ENCODE data around the gene MAPK10. TPM values are rescaled to one million over a fixed set of nuclear protein-coding genes. Genes with fewer than 3 reads are reported as not detected.

The MAPK10 gene
- total RNA-seq, 2 experiments from 2014 or later: not detected

GRCh38 chr4:85953651-85954018 lies 406.2 kb downstream of the MAPK10 start:
- no peak for ATAC-seq
- no peak overlapping the region for H3K4me3 Mint-ChIP-seq

DNA sequence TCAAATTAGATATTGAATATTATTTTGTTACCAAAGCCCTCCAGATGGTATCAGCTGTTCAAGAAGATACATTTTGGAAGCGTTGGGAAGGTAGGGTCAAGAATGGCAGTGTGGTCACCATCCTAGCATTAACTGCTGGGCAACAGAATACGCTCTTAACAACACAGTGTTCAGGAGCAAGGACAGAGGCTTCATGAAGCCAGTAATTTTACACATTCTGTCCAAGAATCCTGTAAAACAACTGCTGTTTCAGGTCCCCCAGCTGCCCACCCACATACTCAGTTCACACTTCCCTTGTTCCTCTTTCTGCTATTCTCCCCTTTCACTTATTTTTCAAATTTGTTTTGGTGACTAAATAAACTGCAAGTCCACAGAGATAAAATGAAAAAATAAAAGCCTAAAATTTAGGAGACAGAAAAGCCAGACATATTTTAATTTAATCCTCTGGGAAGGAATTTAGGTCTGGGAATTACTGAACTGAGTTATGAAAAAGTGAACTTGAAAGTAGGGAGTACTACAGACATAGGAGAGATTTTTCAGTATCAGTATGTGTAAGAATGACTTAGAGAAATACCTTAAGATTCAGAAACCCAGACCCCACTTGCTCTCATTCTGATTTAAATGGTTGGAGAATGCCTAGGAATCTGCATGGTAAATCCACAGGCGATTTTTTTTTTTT lies 406.7 kb downstream of the MAPK10 start:
- H3K36me3 Mint-ChIP-seq (ENCODE audit: low read depth): no peaks in the 10 kb centered on the region
- ChIA-PET CTCF (no interaction called here), POLR2A (interaction anchor here (0.6 kb wide), 1 partner anchor 60 kb away, joined by 3 read pairs; no protein-coding TSS in a partner anchor)
- no peaks in the 10 kb centered on the region for H3K4me1 Mint-ChIP-seq (ENCODE audit: low read depth)
- DNase-seq (no peak), ATAC-seq (no peak)
- TF ChIP-seq CTCF (IDR thresholded peaks at IDR 0.05): no peak
- H3K27me3 Mint-ChIP-seq: no peaks in the 10 kb centered on the region
- intact Hi-C loops (cut with micrococcal nuclease): no loop called here
- H3K4me3 Mint-ChIP-seq: no peak overlapping the region
- no peaks in the 10 kb centered on the region for H3K9me3 Mint-ChIP-seq
- no peak overlapping the region for H3K27ac Mint-ChIP-seq

More at GRCh38 chr4:85953651-85954018, 406.2 kb downstream of the MAPK10 start:
- intact Hi-C loops (cut with micrococcal nuclease): no loop called here
- no peak for TF ChIP-seq CTCF (IDR thresholded peaks at IDR 0.05)
- Mint-ChIP-seq H3K4me1 (ENCODE audit: low read depth) (no peaks in the 10 kb centered on the region), H3K9me3 (no peaks in the 10 kb centered on the region), H3K27ac (no peak overlapping the region), H3K27me3 (no peaks in the 10 kb centered on the region), H3K36me3 (ENCODE audit: low read depth) (no peaks in the 10 kb centered on the region)
- POLR2A ChIA-PET: interaction anchor here (0.6 kb wide), 1 partner anchor 60 kb away, joined by 3 read pairs; no protein-coding TSS in a partner anchor
- CTCF ChIA-PET: no interaction called here
- DNase-seq: no peak

GRCh38 chr4:85952528-85952927 lies 407.3 kb downstream of the MAPK10 start:
- ChIA-PET POLR2A (no interaction called here), CTCF (no interaction called here)
- no peak for ATAC-seq
- intact Hi-C loops (cut with micrococcal nuclease): no loop called here
- Mint-ChIP-seq H3K27ac (no peak overlapping the region), H3K4me3 (no peak overlapping the region), H3K9me3 (no peaks in the 10 kb centered on the region), H3K36me3 (ENCODE audit: low read depth) (no peaks in the 10 kb centered on the region), H3K27me3 (no peaks in the 10 kb centered on the region), H3K4me1 (ENCODE audit: low read depth) (no peaks in the 10 kb centered on the region)
- no peak for DNase-seq
- TF ChIP-seq CTCF (IDR thresholded peaks at IDR 0.05): no peak

DNA sequence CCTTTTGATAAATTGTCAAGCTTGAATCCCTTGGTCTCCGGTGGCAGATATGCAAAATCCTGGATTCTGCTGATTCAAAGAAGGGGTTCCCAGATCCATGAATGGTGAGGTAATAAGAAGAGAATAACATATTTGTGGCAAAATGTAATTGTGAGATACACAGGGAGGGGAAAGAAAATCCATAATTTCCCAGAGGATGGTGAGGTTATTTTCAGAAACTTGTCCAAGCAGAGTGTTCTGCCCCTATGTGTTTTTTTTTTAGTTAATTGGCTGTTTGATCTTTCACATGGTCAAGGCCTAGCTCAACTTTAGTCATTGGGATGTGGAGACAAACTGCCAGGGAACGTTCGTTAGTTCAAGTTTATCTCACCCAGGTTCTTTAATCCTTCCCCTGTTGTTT lies 408.8 kb downstream of the MAPK10 start:
- TF ChIP-seq CTCF (IDR thresholded peaks at IDR 0.05): no peak
- ChIA-PET CTCF (no interaction called here), POLR2A (no interaction called here)
- H3K27ac Mint-ChIP-seq: no peak overlapping the region
- ATAC-seq (no peak), DNase-seq (no peak)
- no peaks in the 10 kb centered on the region for H3K27me3 Mint-ChIP-seq
- H3K4me3 Mint-ChIP-seq: no peak overlapping the region
- no peaks in the 10 kb centered on the region for H3K4me1 Mint-ChIP-seq (ENCODE audit: low read depth)
- H3K9me3 Mint-ChIP-seq: no peaks in the 10 kb centered on the region
- no peaks in the 10 kb centered on the region for H3K36me3 Mint-ChIP-seq (ENCODE audit: low read depth)
- intact Hi-C loops (cut with micrococcal nuclease): no loop called here

- DNase-seq (no peak), ATAC-seq (no peak)
- Mint-ChIP-seq H3K9me3 (no peaks in the 10 kb centered on the region), H3K27ac (no peak overlapping the region), H3K36me3 (ENCODE audit: low read depth) (no peaks in the 10 kb centered on the region), H3K27me3 (no peaks in the 10 kb centered on the region), H3K4me1 (ENCODE audit: low read depth) (no peaks in the 10 kb centered on the region), H3K4me3 (no peak overlapping the region)
- no peak for TF ChIP-seq CTCF (IDR thresholded peaks at IDR 0.05)
- intact Hi-C loops (cut with micrococcal nuclease): no loop called here
- POLR2A ChIA-PET: no interaction called here
- CTCF ChIA-PET: no interaction called here
These were observed 413.0 kb downstream of the MAPK10 start for GRCh38 chr4:85946821-85947220.

All from activated CD8-positive, alpha-beta T cell treated with anti-CD3 and anti-CD28 coated beads for 36 hours (primary cell).